OCI-LY3 (cell line): ENCODE results near the gene RRP36.
A peak's percentile ranks its signal among the peaks of the same experiment; 100 is the strongest.

ENCODE experiments used
- H2AFZ ChIP-seq: fragments of 200-600, 300-600 bp; shearing (Covaris generic); 2 replicates; pipeline ENCODE4 v1.6.0; 2014; ENCODE audit warnings: antibody characterized with exemption, low read depth, low read length
- H3K27ac ChIP-seq: fragments of 200-600, 300-600 bp; sonication (generic); 2 replicates; pipeline ENCODE4 v1.5.1; 2014; ENCODE audit warnings: mild to moderate bottlenecking, low read length, moderate library complexity, mixed read lengths
- H3K27me3 ChIP-seq: fragments of 200-600, 300-600 bp; sonication (generic); 2 replicates; pipeline ENCODE4 v1.6.1; 2014; ENCODE audit warnings: low read depth, low read length, mixed read lengths
- H3K36me3 ChIP-seq: fragments of 200-600, 300-600 bp; sonication (generic); replicated peaks from 2 replicates; pipeline ENCODE3; 2014; ENCODE audit warnings: low read depth, low read length, mixed read lengths
- H3K4me1 ChIP-seq: fragments of 300-600, 200-600 bp; sonication (generic); 2 replicates; pipeline ENCODE4 v1.6.1; 2014; ENCODE audit warnings: low read length, mixed read lengths
- H3K4me2 ChIP-seq: fragments of 200-600, 300-600 bp; sonication (generic); 2 replicates; pipeline ENCODE4 v1.6.1; 2014; ENCODE audit warnings: low read length, mixed read lengths
- H3K4me3 ChIP-seq: fragments of 300-600, 200-600 bp; sonication (generic); 2 replicates; pipeline ENCODE4 v1.5.1; 2014; ENCODE audit warnings: antibody characterized with exemption, mild to moderate bottlenecking, low read length, moderate library complexity
- H3K79me2 ChIP-seq: fragments of 300-600, 200-600 bp; shearing (Covaris generic); 2 replicates; pipeline ENCODE4 v1.6.1; 2014; ENCODE audit warnings: mild to moderate bottlenecking, low read length, mixed read lengths
- H3K9ac ChIP-seq: fragments of 300-600, 200-600 bp; shearing (Covaris generic); 2 replicates; pipeline ENCODE4 v1.6.0; 2014; ENCODE audit warnings: mild to moderate bottlenecking, low read length, moderate library complexity
- H3K9me3 ChIP-seq: fragments of 200-600, 300-600 bp; shearing (Covaris generic); 2 replicates; pipeline ENCODE4 v1.6.1; 2014; ENCODE audit warnings: low read length, mixed read lengths; ENCODE audit not compliant: insufficient read depth
- H4K20me1 ChIP-seq: fragments of 200-600, 300-600 bp; sonication (generic); 2 replicates; pipeline ENCODE4 v1.6.1; 2016; ENCODE audit warnings: low read length, mixed read lengths; ENCODE audit not compliant: insufficient read depth
- CTCF ChIP-seq: fragments of 200-600, 300-600 bp; sonication (generic); IDR thresholded peaks from 2 replicates; pipeline ENCODE4 v1.5.1; 2014; ENCODE audit warnings: antibody characterized with exemption, low read length, low read depth
- EZH2phosphoT487 ChIP-seq: fragments of 200-600 bp; shearing (Covaris generic); IDR thresholded peaks from 2 replicates; pipeline ENCODE4 v1.6.1; 2018; ENCODE audit warnings: antibody characterized with exemption, mixed run types, low read depth

RRP36 gene

GRCh38 chr6:43020052-43020705 lies 1.2 kb upstream of the RRP36 start:
- no peaks in the 10 kb centered on the region for H3K27me3 ChIP-seq
- H3K9me3 ChIP-seq: no peaks in the 10 kb centered on the region
- H3K27ac ChIP-seq: no peak overlapping the region
- peaks cover 19% of the 10 kb centered on the region for H3K4me1 ChIP-seq
- no peak overlapping the region for H3K4me3 ChIP-seq
- H2AFZ ChIP-seq: no peak overlapping the region
- TF ChIP-seq CTCF (no peak), EZH2phosphoT487 (no peak)
- H3K9ac ChIP-seq: no peak overlapping the region
- no peaks in the 10 kb centered on the region for H4K20me1 ChIP-seq
- H3K36me3 ChIP-seq: peaks cover 37% of the 10 kb centered on the region
- H3K79me2 ChIP-seq: peaks cover 40% of the 10 kb centered on the region
- H3K4me2 ChIP-seq: no peak overlapping the region; the same call in 1 of the 2 replicates

DNA sequence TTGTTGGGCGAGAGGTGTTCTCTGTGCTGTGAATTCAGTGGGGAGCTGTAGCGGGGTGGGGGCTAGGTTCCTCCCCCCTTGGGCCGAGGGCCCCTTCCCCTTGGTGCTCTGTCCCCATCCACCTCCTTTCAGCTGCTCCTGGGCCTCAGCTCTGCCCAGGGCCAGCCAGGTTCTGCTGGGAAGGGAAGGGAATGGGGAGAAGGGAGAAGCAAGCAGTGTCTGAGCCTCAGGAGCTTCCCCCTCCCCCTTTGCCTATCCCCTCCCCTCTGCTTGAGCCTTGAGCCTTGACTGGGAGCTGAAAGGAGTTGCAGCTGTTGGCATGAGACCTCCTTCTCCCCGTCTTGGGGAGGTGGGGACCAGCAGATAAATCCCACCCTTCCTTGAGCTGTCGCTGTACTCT lies 576 bp upstream of the RRP36 start:
- peak overlapping the region; percentile 67 for H3K9ac ChIP-seq
- no peaks in the 10 kb centered on the region for H3K27me3 ChIP-seq
- peaks cover 37% of the 10 kb centered on the region for H3K36me3 ChIP-seq
- peaks cover 17% of the 10 kb centered on the region for H3K4me1 ChIP-seq
- H3K4me3 ChIP-seq: peak overlapping the region; percentile 84
- H3K9me3 ChIP-seq: no peaks in the 10 kb centered on the region
- H3K4me2 ChIP-seq: peak overlapping the region; percentile 78
- no peak overlapping the region for H2AFZ ChIP-seq
- peaks cover 36% of the 10 kb centered on the region for H3K79me2 ChIP-seq
- no peaks in the 10 kb centered on the region for H4K20me1 ChIP-seq
- peak overlapping the region; percentile 47 for H3K27ac ChIP-seq
- TF ChIP-seq CTCF: no peak
- TF ChIP-seq EZH2phosphoT487: no peak

GRCh38 chr6:43024436-43024835 lies 3.0 kb downstream of the RRP36 start:
- Histone ChIP-seq H2AFZ (no peak overlapping the region), H3K9ac (no peak overlapping the region), H3K27me3 (no peaks in the 10 kb centered on the region), H3K79me2 (peaks cover 29% of the 10 kb centered on the region), H3K27ac (no peak overlapping the region), H3K36me3 (peaks cover 37% of the 10 kb centered on the region), H4K20me1 (no peaks in the 10 kb centered on the region), H3K4me2 (no peak overlapping the region), H3K9me3 (no peaks in the 10 kb centered on the region), H3K4me3 (no peak overlapping the region), H3K4me1 (peaks cover 17% of the 10 kb centered on the region)
- TF ChIP-seq EZH2phosphoT487 (no peak), CTCF (no peak)

DNA sequence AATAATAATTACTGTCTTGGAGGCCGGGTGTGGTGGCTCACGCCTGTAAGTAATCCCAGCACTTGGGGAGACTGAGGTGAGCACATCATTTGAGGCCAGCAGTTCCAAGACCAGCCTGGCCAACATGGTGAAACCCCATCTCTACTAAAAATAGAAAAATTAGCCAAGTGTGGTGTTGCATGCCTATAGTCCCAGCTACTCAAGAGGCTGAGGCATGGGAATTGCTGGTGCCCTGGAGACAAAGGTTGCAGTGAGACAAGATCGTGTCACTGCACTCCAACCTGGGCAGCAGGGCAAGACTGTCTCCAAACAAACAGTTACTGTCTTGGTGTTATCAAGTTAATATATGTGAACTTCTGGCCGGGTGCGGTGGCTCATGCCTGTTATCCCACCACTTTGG lies 4.9 kb downstream of the RRP36 start:
- H3K36me3 ChIP-seq: peaks cover 44% of the 10 kb centered on the region
- TF ChIP-seq EZH2phosphoT487 (no peak), CTCF (no peak)
- no peak overlapping the region for H2AFZ ChIP-seq
- no peak overlapping the region for H3K4me3 ChIP-seq
- H3K9ac ChIP-seq: no peak overlapping the region
- H4K20me1 ChIP-seq: no peaks in the 10 kb centered on the region
- H3K4me2 ChIP-seq: no peak overlapping the region
- no peaks in the 10 kb centered on the region for H3K9me3 ChIP-seq
- peaks cover 29% of the 10 kb centered on the region for H3K79me2 ChIP-seq
- no peak overlapping the region for H3K27ac ChIP-seq
- H3K27me3 ChIP-seq: no peaks in the 10 kb centered on the region
- peaks cover 13% of the 10 kb centered on the region for H3K4me1 ChIP-seq
